ENCODE measurements around the gene TOP3A. TPM values are rescaled to one million over a fixed set of nuclear protein-coding genes. Genes with fewer than 3 reads are reported as not detected.
A peak's percentile ranks its signal among the peaks of the same experiment; 100 is the strongest.

The TOP3A gene
- total RNA-seq, 6 experiments from 2014 or later, result 23.0 to 26.4 (median 24.0) TPM

GRCh38 chr17:18228176-18228682, 86.6 kb downstream of the TOP3A start:
- DNase-seq, result no peak
- H3K4me1 Mint-ChIP-seq (ENCODE audit: low read depth), result peaks cover 39% of the 10 kb centered on the region
- no peak for TF ChIP-seq CTCF (IDR thresholded peaks at IDR 0.05)
- no peak overlapping the region; the same call in 1 of the 2 replicates for H3K27ac Mint-ChIP-seq
- no peaks in the 10 kb centered on the region; the same call in 1 of the 2 replicates for H3K27me3 Mint-ChIP-seq (ENCODE audit: insufficient read depth)
- H3K4me3 Mint-ChIP-seq, result 0 out of 2 replicates have a peak overlapping the region, but pooled peaks have one; percentile 10
- H3K9me3 Mint-ChIP-seq, result no peaks in the 10 kb centered on the region
- peaks cover 6% of the 10 kb centered on the region for H3K36me3 Mint-ChIP-seq (ENCODE audit: low read depth)

- no peaks in the 10 kb centered on the region for H3K9me3 Mint-ChIP-seq
- DNase-seq, result no peak
- H3K4me1 Mint-ChIP-seq (ENCODE audit: low read depth), result peaks cover 39% of the 10 kb centered on the region
- no peaks in the 10 kb centered on the region; the same call in 1 of the 2 replicates for H3K27me3 Mint-ChIP-seq (ENCODE audit: insufficient read depth)
- peaks cover 6% of the 10 kb centered on the region for H3K36me3 Mint-ChIP-seq (ENCODE audit: low read depth)
- H3K27ac Mint-ChIP-seq, result no peak overlapping the region; the same call in 1 of the 2 replicates
- no peak for TF ChIP-seq CTCF (IDR thresholded peaks at IDR 0.05)
- no peak overlapping the region; the same call in 1 of the 2 replicates for H3K4me3 Mint-ChIP-seq
These were observed 87.2 kb downstream of the TOP3A start for GRCh38 chr17:18227635-18228034.

GRCh38 chr17:18226284-18226945, 88.4 kb downstream of the TOP3A start:
- H3K9me3 Mint-ChIP-seq, result no peaks in the 10 kb centered on the region
- no peaks in the 10 kb centered on the region; the same call in 1 of the 2 replicates for H3K27me3 Mint-ChIP-seq (ENCODE audit: insufficient read depth)
- peaks cover 6% of the 10 kb centered on the region for H3K36me3 Mint-ChIP-seq (ENCODE audit: low read depth)
- peaks cover 42% of the 10 kb centered on the region for H3K4me1 Mint-ChIP-seq (ENCODE audit: low read depth)
- no peak for TF ChIP-seq CTCF (IDR thresholded peaks at IDR 0.05)
- H3K27ac Mint-ChIP-seq, result peak overlapping the region; percentile 91
- H3K4me3 Mint-ChIP-seq, result peak overlapping the region; percentile 98
- DNase-seq, result no peak

- Mint-ChIP-seq H3K27ac (peak overlapping the region; percentile 91), H3K36me3 (ENCODE audit: low read depth) (peaks cover 6% of the 10 kb centered on the region), H3K9me3 (no peaks in the 10 kb centered on the region), H3K4me1 (ENCODE audit: low read depth) (peaks cover 49% of the 10 kb centered on the region), H3K4me3 (peak overlapping the region; percentile 98), H3K27me3 (ENCODE audit: insufficient read depth) (no peaks in the 10 kb centered on the region; the same call in 1 of the 2 replicates)
- TF ChIP-seq CTCF (IDR thresholded peaks at IDR 0.05), result no peak
- no peak for DNase-seq
These were observed 89.0 kb downstream of the TOP3A start for GRCh38 chr17:18225642-18226283.

- no peaks in the 10 kb centered on the region; the same call in 1 of the 2 replicates for H3K27me3 Mint-ChIP-seq (ENCODE audit: insufficient read depth)
- DNase-seq, result peak; percentile 93
- H3K36me3 Mint-ChIP-seq (ENCODE audit: low read depth), result peaks cover 6% of the 10 kb centered on the region
- peak within 1 kb of the TSS; percentile 91 for H3K27ac Mint-ChIP-seq
- no peaks in the 10 kb centered on the region for H3K9me3 Mint-ChIP-seq
- H3K4me3 Mint-ChIP-seq, result peak within 1 kb of the TSS; percentile 98
- peaks cover 53% of the 10 kb centered on the region for H3K4me1 Mint-ChIP-seq (ENCODE audit: low read depth)
- no peak for TF ChIP-seq CTCF (IDR thresholded peaks at IDR 0.05)
These were observed 89.6 kb downstream of the TOP3A start, which contains the start of gene LLGL1 for GRCh38 chr17:18225121-18225641. LLGL1 (plus strand) TSS chr17:18225635; CDS start chr17:18225683, 48 bp downstream.

Data from HFFc6 (cell line).